ENCODE data around the gene CCNL1.

GRCh38 chr3:157099326-157100095 lies 60.4 kb downstream of the CCNL1 start:
- TF ChIP-seq REST (IDR thresholded peaks at IDR 0.05; ENCODE audit: insufficient replicate concordance, low read depth): no peak
- TF ChIP-seq CTCF (IDR thresholded peaks at IDR 0.05; ENCODE audit: insufficient read depth, low read length): no peak
